ENCODE data around the gene GHRHR. TPM values are rescaled to one million over a fixed set of nuclear protein-coding genes. Genes with fewer than 3 reads are reported as not detected.

GHRHR gene
- total RNA-seq, 2 experiments from 2014 or later, result not detected

GRCh38 chr7:30987936-30988335 lies 24.2 kb downstream of the GHRHR start:
- intact Hi-C loops (cut with DNase I, micrococcal nuclease), result loop anchor here in 1 of 2 experiments (10.0 kb wide), 2 partner anchors 497 to 747 kb away; no protein-coding TSS in a partner anchor
- ChIA-PET POLR2A (no interaction called here), CTCF (interaction anchor here (7.5 kb wide), 1 partner anchor 135 kb away, joined by 261 read pairs; no protein-coding TSS in a partner anchor)
- H3K9me3 Mint-ChIP-seq (ENCODE audit: low read depth), result no peaks in the 10 kb centered on the region
- ATAC-seq (no peak), DNase-seq (no peak)
- H3K36me3 Mint-ChIP-seq (ENCODE audit: low read depth), result no peaks in the 10 kb centered on the region
- no peak overlapping the region for H3K27ac Mint-ChIP-seq
- H3K27me3 Mint-ChIP-seq, result peaks cover 28% of the 10 kb centered on the region
- H3K4me3 Mint-ChIP-seq, result no peak overlapping the region
- H3K4me1 Mint-ChIP-seq, result peaks cover 4% of the 10 kb centered on the region

- intact Hi-C loops (cut with DNase I, micrococcal nuclease), result loop anchor here in 1 of 2 experiments (10.0 kb wide), 2 partner anchors 496 to 746 kb away; no protein-coding TSS in a partner anchor
- H3K27ac Mint-ChIP-seq, result no peak overlapping the region
- no peaks in the 10 kb centered on the region for H3K9me3 Mint-ChIP-seq (ENCODE audit: low read depth)
- H3K4me3 Mint-ChIP-seq, result no peak overlapping the region
- POLR2A ChIA-PET, result no interaction called here
- CTCF ChIA-PET, result no interaction called here
- H3K27me3 Mint-ChIP-seq, result peaks cover 25% of the 10 kb centered on the region
- no peaks in the 10 kb centered on the region for H3K36me3 Mint-ChIP-seq (ENCODE audit: low read depth)
- DNase-seq (no peak), ATAC-seq (no peak)
- peaks cover 3% of the 10 kb centered on the region for H3K4me1 Mint-ChIP-seq
Observed at GRCh38 chr7:30988351-30989005, 24.7 kb downstream of the GHRHR start.

- DNase-seq, result no peak
- CTCF ChIA-PET, result interaction anchor here (0.5 to 0.6 kb wide), 2 partner anchors 42 to 243 kb away, joined by 3 read pairs; no protein-coding TSS in a partner anchor
- peaks cover 21% of the 10 kb centered on the region for H3K27me3 Mint-ChIP-seq
- no peak overlapping the region for H3K4me3 Mint-ChIP-seq
- H3K4me1 Mint-ChIP-seq, result no peaks in the 10 kb centered on the region
- H3K9me3 Mint-ChIP-seq (ENCODE audit: low read depth), result no peaks in the 10 kb centered on the region
- intact Hi-C loops (cut with DNase I, micrococcal nuclease), result loop anchor here in 1 of 2 experiments (10.0 kb wide), 2 partner anchors 496 to 746 kb away; no protein-coding TSS in a partner anchor
- no peak overlapping the region for H3K27ac Mint-ChIP-seq
- POLR2A ChIA-PET, result no interaction called here
- H3K36me3 Mint-ChIP-seq (ENCODE audit: low read depth), result no peaks in the 10 kb centered on the region
- ATAC-seq, result no peak
Observed at GRCh38 chr7:30989008-30989823, 25.5 kb downstream of the GHRHR start.

GRCh38 chr7:30989824-30990672 lies 26.3 kb downstream of the GHRHR start:
- no peak for ATAC-seq
- ChIA-PET CTCF (interaction anchor here (0.5 to 1.3 kb wide), 4 partner anchors 15 to 244 kb away, joined by 3 read pairs; no protein-coding TSS in a partner anchor), POLR2A (no interaction called here)
- no peak for DNase-seq
- intact Hi-C loops (cut with DNase I, micrococcal nuclease), result loop anchor here in 1 of 2 experiments (10.0 kb wide), 2 partner anchors 495 to 745 kb away; no protein-coding TSS in a partner anchor
- no peaks in the 10 kb centered on the region for H3K36me3 Mint-ChIP-seq (ENCODE audit: low read depth)
- no peak overlapping the region for H3K27ac Mint-ChIP-seq
- no peaks in the 10 kb centered on the region for H3K4me1 Mint-ChIP-seq
- H3K4me3 Mint-ChIP-seq, result no peak overlapping the region
- H3K27me3 Mint-ChIP-seq, result peaks cover 18% of the 10 kb centered on the region
- H3K9me3 Mint-ChIP-seq (ENCODE audit: low read depth), result no peaks in the 10 kb centered on the region

- no peak for ATAC-seq
- Mint-ChIP-seq H3K27me3 (peaks cover 16% of the 10 kb centered on the region), H3K4me3 (no peak overlapping the region), H3K9me3 (ENCODE audit: low read depth) (no peaks in the 10 kb centered on the region), H3K36me3 (ENCODE audit: low read depth) (no peaks in the 10 kb centered on the region), H3K27ac (no peak overlapping the region), H3K4me1 (no peaks in the 10 kb centered on the region)
- POLR2A ChIA-PET, result no interaction called here
- intact Hi-C loops (cut with DNase I, micrococcal nuclease), result no loop called here
- DNase-seq, result no peak
- CTCF ChIA-PET, result interaction anchor here (1.3 to 1.5 kb wide), 2 partner anchors 19 to 131 kb away, joined by 3 read pairs; no protein-coding TSS in a partner anchor
Observed at GRCh38 chr7:30990673-30991170, 27.0 kb downstream of the GHRHR start.

- Mint-ChIP-seq H3K27me3 (peaks cover 4% of the 10 kb centered on the region), H3K36me3 (ENCODE audit: low read depth) (no peaks in the 10 kb centered on the region)
- CTCF ChIA-PET, result interaction anchor here (0.5 to 3.9 kb wide), 4 partner anchors 8 to 29 kb away, joined by 3 to 22 read pairs (median 4); no protein-coding TSS in a partner anchor
Observed at GRCh38 chr7:30992414-30992813, 28.7 kb downstream of the GHRHR start.

GRCh38 chr7:30994206-30995100 lies 30.7 kb downstream of the GHRHR start:
- DNase-seq, result no peak
- H3K27me3 Mint-ChIP-seq, result no peaks in the 10 kb centered on the region

More at GRCh38 chr7:30992414-30992813, 28.7 kb downstream of the GHRHR start:
- no peak for DNase-seq
- Mint-ChIP-seq H3K4me1 (no peaks in the 10 kb centered on the region), H3K9me3 (ENCODE audit: low read depth) (no peaks in the 10 kb centered on the region), H3K4me3 (no peak overlapping the region), H3K27ac (no peak overlapping the region)
- POLR2A ChIA-PET, result no interaction called here
- ATAC-seq, result no peak
- intact Hi-C loops (cut with DNase I, micrococcal nuclease), result no loop called here

GRCh38 chr7:30995536-30995935 lies 31.8 kb downstream of the GHRHR start:
- ATAC-seq (no peak), DNase-seq (no peak)
- Mint-ChIP-seq H3K9me3 (ENCODE audit: low read depth) (no peaks in the 10 kb centered on the region), H3K4me3 (no peak overlapping the region), H3K27ac (no peak overlapping the region), H3K27me3 (peaks cover 2% of the 10 kb centered on the region), H3K4me1 (no peaks in the 10 kb centered on the region), H3K36me3 (ENCODE audit: low read depth) (no peaks in the 10 kb centered on the region)
- intact Hi-C loops (cut with DNase I, micrococcal nuclease), result no loop called here
- CTCF ChIA-PET, result interaction anchor here (0.6 to 3.9 kb wide), 4 partner anchors 11 to 814 kb away, joined by 3 to 22 read pairs (median 5); no protein-coding TSS in a partner anchor
- POLR2A ChIA-PET, result no interaction called here

More at GRCh38 chr7:30994206-30995100, 30.7 kb downstream of the GHRHR start:
- ATAC-seq, result no peak
- intact Hi-C loops (cut with DNase I, micrococcal nuclease), result no loop called here
- H3K4me3 Mint-ChIP-seq, result no peak overlapping the region
- ChIA-PET CTCF (interaction anchor here (0.6 to 3.9 kb wide), 6 partner anchors 10 to 140 kb away, joined by 3 to 22 read pairs (median 5); no protein-coding TSS in a partner anchor), POLR2A (interaction anchor here (0.6 kb wide), 1 partner anchor 256 kb away, joined by 3 read pairs; no protein-coding TSS in a partner anchor)
- no peaks in the 10 kb centered on the region for H3K9me3 Mint-ChIP-seq (ENCODE audit: low read depth)
- H3K27ac Mint-ChIP-seq, result no peak overlapping the region
- H3K36me3 Mint-ChIP-seq (ENCODE audit: low read depth), result no peaks in the 10 kb centered on the region
- H3K4me1 Mint-ChIP-seq, result no peaks in the 10 kb centered on the region

GRCh38 chr7:30996256-30996655 lies 32.5 kb downstream of the GHRHR start:
- no peak overlapping the region for H3K27ac Mint-ChIP-seq
- no peak overlapping the region for H3K4me3 Mint-ChIP-seq
- H3K9me3 Mint-ChIP-seq (ENCODE audit: low read depth), result no peaks in the 10 kb centered on the region
- ChIA-PET CTCF (interaction anchor here (0.6 to 3.9 kb wide), 2 partner anchors 12 to 27 kb away, joined by 3 to 22 read pairs; no protein-coding TSS in a partner anchor), POLR2A (no interaction called here)
- peaks cover 2% of the 10 kb centered on the region for H3K27me3 Mint-ChIP-seq
- intact Hi-C loops (cut with DNase I, micrococcal nuclease), result no loop called here
- no peaks in the 10 kb centered on the region for H3K4me1 Mint-ChIP-seq
- H3K36me3 Mint-ChIP-seq (ENCODE audit: low read depth), result no peaks in the 10 kb centered on the region
- no peak for ATAC-seq
- DNase-seq, result no peak

- DNase-seq (no peak), ATAC-seq (no peak)
- Mint-ChIP-seq H3K4me1 (no peaks in the 10 kb centered on the region), H3K9me3 (ENCODE audit: low read depth) (no peaks in the 10 kb centered on the region), H3K4me3 (no peak overlapping the region), H3K27me3 (peaks cover 2% of the 10 kb centered on the region), H3K27ac (no peak overlapping the region), H3K36me3 (ENCODE audit: low read depth) (no peaks in the 10 kb centered on the region)
- intact Hi-C loops (cut with DNase I, micrococcal nuclease), result no loop called here
- ChIA-PET POLR2A (no interaction called here), CTCF (interaction anchor here (0.6 to 1.3 kb wide), 2 partner anchors 12 to 26 kb away, joined by 3 to 4 read pairs; no protein-coding TSS in a partner anchor)
Observed at GRCh38 chr7:30996883-30997282, 33.1 kb downstream of the GHRHR start.

All from activated CD4-positive, alpha-beta T cell treated with anti-CD3 and anti-CD28 coated beads for 36 hours (primary cell).